Heart left ventricle (tissue), 13 donors: ENCODE results near the gene SYNDIG1.

Experiments
- POLR2A ChIP-seq, 2 donors: fragments of 450-650 bp; IDR thresholded peaks; one replicate each; pipeline ENCODE4 v1.6.1; 2017; ENCODE audit warnings: antibody characterized with exemption in 2 of 2, mild to moderate bottlenecking in 2 of 2, moderate library complexity in 2 of 2
- TF ChIP-seq, protein P1 (sequence below), 12 donors: fragments of 200-600 bp; sonication (generic) in 4 of 12; IDR thresholded peaks; one replicate each; pipeline versions ENCODE4 v1.5.0 to v1.8.0; 2018 to 2022; ENCODE audit warnings: antibody characterized with exemption in 12 of 12, mild to moderate bottlenecking in 5 of 12
- donor health status: ischemic (EF 13 %, LVEDD 7.1; RV severe dilation, severe dysfunction).
- donor health status: DM: no; HTN: yes; CAD: no.
- donor health status: DM: no; HTN: no; CAD: no.
- donor health status: ischemic (EF 25% LVEDD 6.9; RV normal size, moderate dysfunction).
- donor health status: ischemic (EF 25% LVEDD 5.7; RV mildly dilated, moderate dysfunction).
- donor health status: ischemic (EF 35%, LVEDD 5.7; RV mildly dilated, moderate dysfunction).
- donor health status: nonischemic (EF 11% LVEDD 7.7; RV severe dilation, severe dysfunction).
- donor health status: DM: yes; HTN: yes; CAD: no.
- donor health status: PGD.
- donor health status: ischemic (EF 29% LVEDD 5.4; RV normal size, mild dysfunction).
- donor health status: nonischemic (EF 23%, LVEDD 6.1; RV moderate dilation, normal function).

GRCh38 chr20:24458436-24458835 lies 11.0 kb upstream of the SYNDIG1 start:
- TF ChIP-seq, protein P1, sequence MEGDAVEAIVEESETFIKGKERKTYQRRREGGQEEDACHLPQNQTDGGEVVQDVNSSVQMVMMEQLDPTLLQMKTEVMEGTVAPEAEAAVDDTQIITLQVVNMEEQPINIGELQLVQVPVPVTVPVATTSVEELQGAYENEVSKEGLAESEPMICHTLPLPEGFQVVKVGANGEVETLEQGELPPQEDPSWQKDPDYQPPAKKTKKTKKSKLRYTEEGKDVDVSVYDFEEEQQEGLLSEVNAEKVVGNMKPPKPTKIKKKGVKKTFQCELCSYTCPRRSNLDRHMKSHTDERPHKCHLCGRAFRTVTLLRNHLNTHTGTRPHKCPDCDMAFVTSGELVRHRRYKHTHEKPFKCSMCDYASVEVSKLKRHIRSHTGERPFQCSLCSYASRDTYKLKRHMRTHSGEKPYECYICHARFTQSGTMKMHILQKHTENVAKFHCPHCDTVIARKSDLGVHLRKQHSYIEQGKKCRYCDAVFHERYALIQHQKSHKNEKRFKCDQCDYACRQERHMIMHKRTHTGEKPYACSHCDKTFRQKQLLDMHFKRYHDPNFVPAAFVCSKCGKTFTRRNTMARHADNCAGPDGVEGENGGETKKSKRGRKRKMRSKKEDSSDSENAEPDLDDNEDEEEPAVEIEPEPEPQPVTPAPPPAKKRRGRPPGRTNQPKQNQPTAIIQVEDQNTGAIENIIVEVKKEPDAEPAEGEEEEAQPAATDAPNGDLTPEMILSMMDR (IDR thresholded peaks at IDR 0.05) = no peak
- no peak for TF ChIP-seq POLR2A (IDR thresholded peaks at IDR 0.05)
